GM12891 (cell line): Measurements from ENCODE around the gene COL25A1.

ENCODE experiments used
- POLR2A ChIP-seq: IDR thresholded peaks from 2 replicates; pipeline ENCODE4 v1.6.1; 2011; ENCODE audit warnings: low read depth, low read length, control low read depth
- POLR2AphosphoS5 ChIP-seq: IDR thresholded peaks from 2 replicates; pipeline ENCODE4 v1.6.1; 2011; ENCODE audit warnings: low read depth, low read length, control low read depth
- POU2F2 ChIP-seq: IDR thresholded peaks from 2 replicates; pipeline ENCODE4 v1.6.1; 2011; ENCODE audit warnings: low read depth, mild to moderate bottlenecking, control low read depth, low read length, moderate library complexity

DNA sequence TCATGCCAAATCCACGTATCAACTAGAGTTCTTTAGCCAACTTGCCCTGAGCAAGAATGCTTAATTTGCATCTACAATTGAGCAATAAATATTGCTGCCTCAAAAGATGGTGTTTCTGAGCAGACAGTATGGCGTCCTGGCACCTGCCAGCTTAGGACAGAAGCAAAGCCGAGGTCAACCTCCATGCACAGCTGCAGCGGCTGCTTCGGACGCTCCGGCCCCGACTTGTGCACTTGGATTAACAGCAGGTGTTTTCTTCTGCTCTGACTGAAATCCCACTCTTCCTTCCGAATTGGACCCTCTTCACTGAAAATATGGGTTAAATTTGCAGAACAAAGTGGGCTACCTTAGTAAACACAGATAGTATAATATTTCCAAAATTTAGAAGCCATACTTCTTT, 324.4 kb downstream of the COL25A1 start:
- TF ChIP-seq POU2F2 (no peak), POLR2A (no peak), POLR2AphosphoS5 (no peak)
